Transverse colon (tissue), 4 donors: Measurements from ENCODE around the gene KLHL1. TPM values are rescaled to one million over a fixed set of nuclear protein-coding genes. Genes with fewer than 3 reads are reported as not detected.
"Not testable (repeated sequence)": the region's sequence is repeated elsewhere in the genome, so short reads cannot be mapped to it uniquely, and the experiment has no call there.

Source experiments
- DNase-seq: peaks from one replicate; pipeline ENCODE4 v3.0.0-alpha.2; 2019
- H3K27ac ChIP-seq, 4 donors: fragments of 200-600 bp; sonication (generic); 2 replicates each; pipeline ENCODE4 v1.5.1; 2016 to 2018; ENCODE audit warnings: inconsistent platforms in 4 of 4
- H3K27me3 ChIP-seq: fragments of 200-600 bp; sonication (generic); 2 replicates; pipeline ENCODE4 v1.5.1; 2017; ENCODE audit warnings: inconsistent platforms
- H3K36me3 ChIP-seq, 4 donors: fragments of 200-600 bp; sonication (generic); 2 replicates each; pipeline ENCODE4 v1.5.1; 2017 to 2019; ENCODE audit warnings: inconsistent platforms in 4 of 4
- H3K4me1 ChIP-seq, 4 donors: fragments of 200-600 bp; sonication (generic); 2 replicates each; pipeline ENCODE4 v1.5.1; 2017 to 2020; ENCODE audit warnings: inconsistent platforms in 4 of 4
- H3K4me3 ChIP-seq, 4 donors: fragments of 200-600 bp; sonication (generic); 1 replicate in 1 of 4; 2 replicates in 3 of 4; pipeline versions ENCODE4 v1.5.1 to v1.6.1; 2017 to 2019; ENCODE audit warnings: inconsistent platforms in 4 of 4
- H3K9me3 ChIP-seq, 2 donors: fragments of 200-600 bp; sonication (generic); 2 replicates each; pipeline ENCODE4 v1.5.1; 2017 to 2019; ENCODE audit warnings: inconsistent platforms in 2 of 2
- EP300 ChIP-seq: sonication (generic); formaldehyde crosslinking; IDR thresholded peaks from one replicate; pipeline ENCODE4 v1.6.1; 2017; ENCODE audit warnings: antibody characterized with exemption, low read depth
- POLR2A ChIP-seq: fragments of 450-650 bp; IDR thresholded peaks from one replicate; pipeline ENCODE4 v1.6.1; 2016; ENCODE audit warnings: antibody characterized with exemption, mild to moderate bottlenecking, moderate library complexity
- POLR2AphosphoS5 ChIP-seq, 3 donors: sonication (generic); formaldehyde crosslinking; IDR thresholded peaks; one replicate each; pipeline ENCODE4 v1.6.1; 2016; ENCODE audit warnings: antibody characterized with exemption in 3 of 3
- WGBS, 2 donors: methylation state at CpG; one replicate each; pipeline ENCODE4 v1.1.5; 2018; ENCODE audit warnings: low coverage in 1 of 2; 5-methylcytosine and 5-hydroxymethylcytosine counted together
- in situ Hi-C, 4 donors: fragments of 200-750 bp; cut with MboI; loops; one replicate each; pipeline versions ENCODE4 v1.15.0 to v1.15.1; 2017; ENCODE audit warnings: low sequenced_read_pairs in 3 of 4, low pct_ligation_motif_present in 1 of 4, low pct_unique_long_range_greater_than_20kb in 1 of 4
- intact Hi-C: fragments of 100-400 bp; cut with DNase I; formaldehyde crosslinking; loops from one replicate; pipeline ENCODE4 v1.15.1; 2023; ENCODE audit warnings: low total_unique reads
- total RNA-seq, 4 donors: library from RNA; depleted of rRNA; stranded (reverse); fragments of >200 nt; gene quantifications; one replicate each; pipeline ENCODE4 v1.1.0, GENCODE V29; 2016
- TF ChIP-seq, protein P1 (sequence below), 5 experiments: fragments of 200-600 bp in 3 of 5; fragments of 450-650 bp in 2 of 5; sonication (generic) in 3 of 5; IDR thresholded peaks; 1 replicate in 2 of 5; 2 replicates in 3 of 5; pipeline ENCODE4 v1.5.1; 2016 to 2017; ENCODE audit warnings: antibody characterized with exemption in 5 of 5, inconsistent platforms in 3 of 5, mild to moderate bottlenecking in 2 of 5, moderate library complexity in 1 of 5

KLHL1 gene
- total RNA-seq, result under 1 TPM in 1 of 4 donors, not detected in 3; 0.14 TPM

DNA sequence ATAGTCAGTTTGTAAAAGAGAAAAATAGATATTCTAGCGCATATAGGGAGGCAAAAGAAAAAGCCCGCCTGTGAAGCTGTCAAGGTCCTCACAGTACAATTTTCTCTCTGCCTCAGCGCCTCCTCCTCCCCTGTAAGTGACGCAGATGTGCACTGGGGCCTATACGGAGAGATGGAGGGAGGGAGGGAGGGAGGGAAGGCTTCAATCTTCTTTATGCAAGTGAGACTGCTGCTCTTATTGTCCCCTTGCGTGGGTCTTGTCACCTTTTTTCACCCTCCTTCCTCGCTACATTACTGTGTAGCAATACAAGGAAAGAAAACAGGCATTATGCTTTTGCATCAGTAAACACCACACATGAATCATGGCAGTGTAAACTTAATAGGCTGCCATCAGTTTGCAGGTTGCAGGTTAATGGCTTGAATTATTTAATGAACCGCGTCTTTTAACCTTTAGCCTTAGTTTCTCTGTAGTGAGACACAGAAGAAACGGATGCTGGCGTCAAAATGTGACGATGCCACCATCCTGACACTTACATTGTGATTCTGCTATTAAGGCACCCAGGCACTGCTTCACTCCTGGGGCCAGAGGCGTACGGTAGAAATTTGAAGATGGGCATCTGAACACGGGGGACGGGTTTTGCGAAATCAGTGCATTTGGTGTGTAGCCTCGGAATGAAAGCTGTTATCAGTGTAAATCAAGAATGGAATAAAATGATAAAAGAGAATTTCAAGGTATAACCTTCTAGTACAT is at the start of gene KLHL1:
KLHL1 (minus strand) TSS at position 97 of the 750 bp plus-strand sequence. CDS start 753 bp downstream, outside the sequence.
- in situ Hi-C loops, result no loop called here
- 62 to 67% methylated on average over 8 to 18 of the region's 18 CpGs for WGBS, 2 donors

GRCh38 chr13:70142658-70143057 is 34.4 kb upstream of the KLHL1 start:
- H3K27ac ChIP-seq, DNase-seq, H3K4me3 ChIP-seq, H3K9me3 ChIP-seq, intact Hi-C loops, in situ Hi-C loops, H3K27me3 ChIP-seq, H3K4me1 ChIP-seq, H3K36me3 ChIP-seq: not testable (repeated sequence)
- WGBS, 2 donors, result 89 to 98% methylated on average over 6 to 12 of the region's 12 CpGs

More for the DNA sequence above, at the start of gene KLHL1:
- Histone ChIP-seq H3K36me3 (no peaks in the 10 kb centered on the region), H3K4me1 (no peaks in the 10 kb centered on the region), H3K27me3 (peaks cover 10% of the 10 kb centered on the region), H3K9me3 (no peaks in the 10 kb centered on the region), H3K27ac (no peak within 1 kb of the TSS), H3K4me3 (no peak within 1 kb of the TSS)
- TF ChIP-seq POLR2A (no peak), EP300 (no peak), POLR2AphosphoS5 (IDR thresholded peaks at IDR 0.05) (no peak)
- TF ChIP-seq, protein P1, sequence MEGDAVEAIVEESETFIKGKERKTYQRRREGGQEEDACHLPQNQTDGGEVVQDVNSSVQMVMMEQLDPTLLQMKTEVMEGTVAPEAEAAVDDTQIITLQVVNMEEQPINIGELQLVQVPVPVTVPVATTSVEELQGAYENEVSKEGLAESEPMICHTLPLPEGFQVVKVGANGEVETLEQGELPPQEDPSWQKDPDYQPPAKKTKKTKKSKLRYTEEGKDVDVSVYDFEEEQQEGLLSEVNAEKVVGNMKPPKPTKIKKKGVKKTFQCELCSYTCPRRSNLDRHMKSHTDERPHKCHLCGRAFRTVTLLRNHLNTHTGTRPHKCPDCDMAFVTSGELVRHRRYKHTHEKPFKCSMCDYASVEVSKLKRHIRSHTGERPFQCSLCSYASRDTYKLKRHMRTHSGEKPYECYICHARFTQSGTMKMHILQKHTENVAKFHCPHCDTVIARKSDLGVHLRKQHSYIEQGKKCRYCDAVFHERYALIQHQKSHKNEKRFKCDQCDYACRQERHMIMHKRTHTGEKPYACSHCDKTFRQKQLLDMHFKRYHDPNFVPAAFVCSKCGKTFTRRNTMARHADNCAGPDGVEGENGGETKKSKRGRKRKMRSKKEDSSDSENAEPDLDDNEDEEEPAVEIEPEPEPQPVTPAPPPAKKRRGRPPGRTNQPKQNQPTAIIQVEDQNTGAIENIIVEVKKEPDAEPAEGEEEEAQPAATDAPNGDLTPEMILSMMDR (IDR thresholded peaks at IDR 0.05), result no peak
- intact Hi-C loops, result no loop called here
- no peak for DNase-seq

DNA sequence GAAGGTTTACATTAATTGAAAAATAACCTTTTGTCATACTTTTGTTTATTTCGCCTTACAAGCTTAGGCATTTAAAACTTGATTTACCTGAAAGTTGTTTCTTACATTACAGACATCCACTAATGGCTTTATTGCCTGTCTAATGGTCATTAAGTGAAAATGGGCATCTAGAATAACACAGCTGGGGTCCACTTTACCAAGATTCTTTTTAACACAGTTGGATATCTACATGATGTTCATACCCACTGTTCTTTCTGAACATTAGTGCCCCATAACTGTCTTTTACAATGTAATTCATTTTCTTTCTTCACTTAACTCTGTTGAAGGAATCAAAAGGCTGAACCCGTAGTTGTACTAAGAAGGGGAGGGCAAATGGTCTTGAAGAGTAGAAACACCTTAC is 19.8 kb upstream of the KLHL1 start:
- Histone ChIP-seq H3K4me1 (no peaks in the 10 kb centered on the region), H3K36me3 (no peaks in the 10 kb centered on the region), H3K9me3 (no peaks in the 10 kb centered on the region), H3K27ac (no peak overlapping the region), H3K4me3 (no peak overlapping the region), H3K27me3 (no peaks in the 10 kb centered on the region)
- DNase-seq, result no peak
- intact Hi-C loops (loop anchor here (10.0 kb wide), 1 partner anchor 1967 kb away; no protein-coding TSS in a partner anchor), in situ Hi-C loops (no loop called here)
- TF ChIP-seq, protein P1 (IDR thresholded peaks at IDR 0.05), result no peak
- TF ChIP-seq EP300 (no peak), POLR2AphosphoS5 (IDR thresholded peaks at IDR 0.05) (no peak)
- 53 to 69% methylated on average over 2 of the region's 2 CpGs for WGBS, 2 donors

GRCh38 chr13:70125693-70126092 is 17.4 kb upstream of the KLHL1 start:
- in situ Hi-C loops, result no loop called here
- TF ChIP-seq EP300 (no peak), POLR2A (no peak), POLR2AphosphoS5 (IDR thresholded peaks at IDR 0.05) (no peak)
- TF ChIP-seq, protein P1 (IDR thresholded peaks at IDR 0.05), result no peak
- intact Hi-C loops, result loop anchor here (10.0 kb wide), 1 partner anchor 1969 kb away; no protein-coding TSS in a partner anchor
- no peaks in the 10 kb centered on the region for H3K27me3 ChIP-seq
- no peaks in the 10 kb centered on the region for H3K36me3 ChIP-seq
- no peaks in the 10 kb centered on the region for H3K9me3 ChIP-seq
- H3K4me1 ChIP-seq, result no peaks in the 10 kb centered on the region
- 69 to 72% methylated on average over 3 to 5 of the region's 5 CpGs for WGBS, 2 donors
- no peak overlapping the region for H3K27ac ChIP-seq
- no peak overlapping the region for H3K4me3 ChIP-seq
- DNase-seq, result no peak
